Esophagus muscularis mucosa (tissue), 4 donors: ENCODE measurements around the gene TSPAN31.

Experiments
- CTCF ChIP-seq, 3 experiments: fragments of 200-600 bp in 2 of 3; fragments of 450-650 bp in 1 of 3; sonication (generic) in 2 of 3; IDR thresholded peaks; one replicate each; pipeline ENCODE4 v1.5.1; 2017 to 2019; ENCODE audit warnings: antibody characterized with exemption in 3 of 3, mild to moderate bottlenecking in 2 of 3, moderate library complexity in 1 of 3
- EP300 ChIP-seq: sonication (generic); formaldehyde crosslinking; IDR thresholded peaks from one replicate; pipeline ENCODE4 v1.6.1; 2017; ENCODE audit warnings: antibody characterized with exemption
- POLR2A ChIP-seq: fragments of 450-650 bp; IDR thresholded peaks from one replicate; pipeline ENCODE4 v1.6.1; 2017; ENCODE audit warnings: antibody characterized with exemption, moderate library complexity, mild to moderate bottlenecking, low read depth

- TF ChIP-seq POLR2A (no peak), CTCF (IDR thresholded peaks at IDR 0.05) (no peak), EP300 (no peak)
These were observed 53.1 kb downstream of the TSPAN31 start for GRCh38 chr12:57797933-57798332.
